HepG2 (cell line): Measurements from ENCODE around the gene SKI. TPM values are rescaled to one million over a fixed set of nuclear protein-coding genes. Genes with fewer than 3 reads are reported as not detected.
A peak's percentile ranks its signal among the peaks of the same experiment; 100 is the strongest.

ENCODE experiments used
- ATAC-seq: fragments of 200-7000 bp; cut with Tn5 transposase; 3 replicates; pipeline ENCODE4 v1.9.1; 2020; ENCODE audit warnings: mild to moderate bottlenecking, moderate library complexity
- BruUV-seq: library from RNA; stranded (reverse); fragments of 400-500 nt; replicated peaks from 2 replicates; lab custom pipeline; 2021; lab: Mats Ljungman, UMichigan
- CTCF ChIA-PET: fragments of 300-600 bp; formaldehyde crosslinking; extraction: SDS; loops from one replicate; lab custom pipeline; 2021; ENCODE audit warnings: low total read pairs, inconsistent platforms, low intra/inter-chr PET ratio; lab: Yijun Ruan, JAX
- POLR2A ChIA-PET: fragments of 350-600 bp; sonication (Branson Sonifier 250); formaldehyde crosslinking; loops from one replicate; lab custom pipeline; 2020; ENCODE audit warnings: antibody characterized with exemption, inconsistent platforms; lab: Yijun Ruan, JAX
- DNase-seq: peaks from one replicate; pipeline ENCODE4 v3.0.0-alpha.2; 2015; ENCODE audit warnings: low spot score
- FAIRE-seq: peaks from 3 replicates; lab custom pipeline; 2011; peaks lifted over from hg19 to GRCh38; lab: Jason Lieb, UNC
- H2AFZ ChIP-seq: one replicate; pipeline ENCODE4 v1.6.1; 2011; ENCODE audit warnings: low read length, inconsistent platforms
- H3K27ac ChIP-seq: fragments of 300-600 bp; 3 replicates; pipeline ENCODE4 v1.8.0; 2011; ENCODE audit warnings: mixed run types, mild to moderate bottlenecking, mixed read lengths, low read length, inconsistent platforms; ENCODE audit not compliant: insufficient read depth; ENCODE audit errors: extremely low read length
- H3K27me3 ChIP-seq, 2 experiments: fragments of 200-600 bp in 1 of 2; 2 replicates in 1 of 2; 3 replicates in 1 of 2; pipeline versions ENCODE4 v1.6.0 to v1.8.0; 2011; ENCODE audit warnings: low read length in 2 of 2, mild to moderate bottlenecking in 2 of 2, moderate library complexity in 2 of 2, inconsistent platforms in 1 of 2; ENCODE audit not compliant: insufficient read depth in 2 of 2, control insufficient read depth in 1 of 2
- H3K36me3 ChIP-seq, 2 experiments: fragments of 200-600 bp in 1 of 2; replicated peaks in 1 of 2; 2 replicates in 1 of 2; 3 replicates in 1 of 2; pipeline versions ENCODE4 v1.5.1 to v1.8.0; 2011; ENCODE audit warnings: low read length in 2 of 2, inconsistent platforms in 1 of 2; ENCODE audit not compliant: insufficient read depth in 2 of 2, control insufficient read depth in 1 of 2
- H3K4me1 ChIP-seq: 2 replicates; pipeline ENCODE4 v1.5.1; 2012; ENCODE audit warnings: low read length, inconsistent platforms; ENCODE audit not compliant: insufficient read depth
- H3K4me2 ChIP-seq: 2 replicates; pipeline ENCODE4 v1.6.0; 2011; ENCODE audit warnings: low read depth, low read length, inconsistent platforms
- H3K4me3 ChIP-seq, 3 experiments: fragments of 200-600 bp in 1 of 3; sonication (generic), shearing (Covaris generic) in 1 of 3; replicated peaks in 1 of 3; 2 replicates each; pipeline ENCODE4 v1.5.1; 2011 to 2016; ENCODE audit warnings: low read length in 3 of 3, inconsistent platforms in 2 of 3, low read depth in 2 of 3, mild to moderate bottlenecking in 2 of 3, control low read depth in 1 of 3, mixed read lengths in 1 of 3; ENCODE audit not compliant: insufficient read depth in 1 of 3
- H3K79me2 ChIP-seq: one replicate; pipeline ENCODE4 v1.6.1; 2011; ENCODE audit warnings: low read length, inconsistent platforms; ENCODE audit not compliant: insufficient read depth
- H3K9ac ChIP-seq: 2 replicates; pipeline ENCODE4 v1.6.0; 2011; ENCODE audit warnings: mild to moderate bottlenecking, low read depth, low read length, inconsistent platforms; ENCODE audit not compliant: insufficient read depth
- H3K9me3 ChIP-seq: 2 replicates; pipeline ENCODE4 v1.5.1; 2012; ENCODE audit warnings: mild to moderate bottlenecking, low read length
- H4K20me1 ChIP-seq: 2 replicates; pipeline ENCODE4 v1.6.0; 2011; ENCODE audit warnings: inconsistent platforms, mild to moderate bottlenecking, low read length, moderate library complexity; ENCODE audit not compliant: insufficient read depth
- CERS6 ChIP-seq: sonication (generic); formaldehyde crosslinking; IDR thresholded peaks from 2 replicates; pipeline ENCODE4 v1.5.0; 2020; ENCODE audit warnings: missing genetic modification reagents
- HNRNPLL ChIP-seq: fragments of 200-400 bp; formaldehyde crosslinking; IDR thresholded peaks from 2 replicates; pipeline ENCODE4 v1.6.1; 2017; ENCODE audit warnings: mild to moderate bottlenecking, low read depth, low read length; ENCODE audit not compliant: poor library complexity, severe bottlenecking
- IRX3 ChIP-seq: sonication (generic); formaldehyde crosslinking; IDR thresholded peaks from 2 replicates; pipeline ENCODE4 v1.8.1; 2023; ENCODE audit warnings: mild to moderate bottlenecking, low read depth, missing genetic modification reagents, borderline replicate concordance
- ISX ChIP-seq: sonication (generic); formaldehyde crosslinking; conservative IDR thresholded peaks from 2 replicates; pipeline ENCODE4 v1.5.0; 2020; ENCODE audit warnings: missing genetic modification reagents
- KDM2A ChIP-seq: sonication (generic); formaldehyde crosslinking; IDR thresholded peaks from 2 replicates; pipeline ENCODE4 v1.4.0; 2020; ENCODE audit warnings: low read depth, missing genetic modification reagents, borderline replicate concordance
- KLF15 ChIP-seq: sonication (generic); formaldehyde crosslinking; IDR thresholded peaks from 2 replicates; pipeline ENCODE4 v1.8.1; 2023; ENCODE audit warnings: borderline replicate concordance, mild to moderate bottlenecking, inconsistent platforms, missing genetic modification reagents, mixed read lengths
- MIER2 ChIP-seq: IDR thresholded peaks from 2 replicates; pipeline ENCODE4 v1.6.1; 2016; ENCODE audit warnings: missing biosample characterization, missing genetic modification reagents
- MIXL1 ChIP-seq: IDR thresholded peaks from 2 replicates; pipeline ENCODE4 v1.6.1; 2016
- MTA3 ChIP-seq: sonication (generic); formaldehyde crosslinking; IDR thresholded peaks from 2 replicates; pipeline ENCODE4 v1.4.0; 2020; ENCODE audit warnings: missing genetic modification reagents
- NAIF1 ChIP-seq: sonication (generic); formaldehyde crosslinking; IDR thresholded peaks from 2 replicates; pipeline ENCODE4 v1.5.0; 2020; ENCODE audit warnings: mild to moderate bottlenecking, missing genetic modification reagents, borderline replicate concordance
- RFX3 ChIP-seq: IDR thresholded peaks from 2 replicates; pipeline ENCODE4 v1.6.1; 2016; ENCODE audit warnings: missing biosample characterization, missing genetic modification reagents
- RXRB ChIP-seq: IDR thresholded peaks from 2 replicates; pipeline ENCODE4 v1.6.1; 2016; ENCODE audit warnings: borderline replicate concordance, missing genetic modification reagents, missing compliant biosample characterization
- TFAP4 ChIP-seq: sonication (generic); IDR thresholded peaks from 2 replicates; pipeline ENCODE4 v1.6.1; 2016; ENCODE audit warnings: low read depth, borderline replicate concordance
- YY1 ChIP-seq: IDR thresholded peaks from 2 replicates; pipeline ENCODE4 v1.6.1; 2011; ENCODE audit warnings: low read length, low read depth, moderate library complexity, mild to moderate bottlenecking; ENCODE audit not compliant: insufficient read depth, insufficient replicate concordance
- ZBTB3 ChIP-seq: sonication (generic); formaldehyde crosslinking; IDR thresholded peaks from 2 replicates; pipeline ENCODE4 v1.4.0; 2020; ENCODE audit warnings: low read depth, mild to moderate bottlenecking, moderate library complexity, missing genetic modification reagents, borderline replicate concordance
- ZBTB42 ChIP-seq: sonication (generic); formaldehyde crosslinking; IDR thresholded peaks from 2 replicates; pipeline ENCODE4 v1.5.0; 2020; ENCODE audit warnings: mild to moderate bottlenecking, missing genetic modification reagents
- ZNF124 ChIP-seq: sonication (generic); formaldehyde crosslinking; IDR thresholded peaks from 2 replicates; pipeline ENCODE4 v1.4.0; 2020; ENCODE audit warnings: missing genetic modification reagents
- ZNF800 ChIP-seq: sonication (generic); formaldehyde crosslinking; IDR thresholded peaks from 2 replicates; pipeline ENCODE4 v1.4.0; 2020; ENCODE audit warnings: missing genetic modification reagents
- WGBS: methylation state at CpG from one replicate; pipeline ENCODE4 v1.1.6; 2017; ENCODE audit warnings: low lambda C conversion rate; 5-methylcytosine and 5-hydroxymethylcytosine counted together
- in situ Hi-C: cut with HindIII; loops from 2 replicates; pipeline ENCODE4 v1.10.0; 2017; ENCODE audit warnings: low pct_unique_long_range_greater_than_20kb; ENCODE audit not compliant: extremely low pct_ligation_motif_present
- intact Hi-C: fragments of 100-400 bp; cut with micrococcal nuclease; formaldehyde crosslinking; loops from one replicate; pipeline ENCODE4 v1.10.0; 2022; ENCODE audit not compliant: unreplicated experiment
- polyA plus RNA-seq, 8 experiments: library from polyadenylated mRNA; depleted of rRNA in 3 of 8; stranded (reverse) in 7 of 8; unstranded in 1 of 8; fragments of >200 nt; fragmentation: Illumina TruSeq in 4 of 8; extraction: Trizol in 4 of 8; gene quantifications; 2 replicates each; pipeline versions ENCODE4 v1.2.1 to v1.2.3, GENCODE V29; 2011 to 2016; ENCODE audit warnings: low read depth in 4 of 8, missing spikeins in 1 of 8, mixed read lengths in 1 of 8; ENCODE audit not compliant: insufficient read depth in 1 of 8
- total RNA-seq, 5 experiments: library from RNA; depleted of rRNA; stranded (reverse); fragments of >200 nt; fragmentation: Illumina TruSeq; extraction: Trizol; gene quantifications; 2 replicates each; pipeline ENCODE4 v1.2.3, GENCODE V29; 2016; ENCODE audit warnings: low read depth in 1 of 5
- TF ChIP-seq, protein P1 (sequence below): sonication (generic); formaldehyde crosslinking; IDR thresholded peaks from 2 replicates; pipeline ENCODE4 v1.8.1; 2023; ENCODE audit warnings: mild to moderate bottlenecking, inconsistent platforms, moderate library complexity, missing genetic modification reagents, borderline replicate concordance

The SKI gene
- total and polyA plus RNA-seq, 2 of the 13 experiments (the other 11 are each of a cell fraction or from before 2014, with no cell fraction given): 4.7 to 6.9 TPM

DNA sequence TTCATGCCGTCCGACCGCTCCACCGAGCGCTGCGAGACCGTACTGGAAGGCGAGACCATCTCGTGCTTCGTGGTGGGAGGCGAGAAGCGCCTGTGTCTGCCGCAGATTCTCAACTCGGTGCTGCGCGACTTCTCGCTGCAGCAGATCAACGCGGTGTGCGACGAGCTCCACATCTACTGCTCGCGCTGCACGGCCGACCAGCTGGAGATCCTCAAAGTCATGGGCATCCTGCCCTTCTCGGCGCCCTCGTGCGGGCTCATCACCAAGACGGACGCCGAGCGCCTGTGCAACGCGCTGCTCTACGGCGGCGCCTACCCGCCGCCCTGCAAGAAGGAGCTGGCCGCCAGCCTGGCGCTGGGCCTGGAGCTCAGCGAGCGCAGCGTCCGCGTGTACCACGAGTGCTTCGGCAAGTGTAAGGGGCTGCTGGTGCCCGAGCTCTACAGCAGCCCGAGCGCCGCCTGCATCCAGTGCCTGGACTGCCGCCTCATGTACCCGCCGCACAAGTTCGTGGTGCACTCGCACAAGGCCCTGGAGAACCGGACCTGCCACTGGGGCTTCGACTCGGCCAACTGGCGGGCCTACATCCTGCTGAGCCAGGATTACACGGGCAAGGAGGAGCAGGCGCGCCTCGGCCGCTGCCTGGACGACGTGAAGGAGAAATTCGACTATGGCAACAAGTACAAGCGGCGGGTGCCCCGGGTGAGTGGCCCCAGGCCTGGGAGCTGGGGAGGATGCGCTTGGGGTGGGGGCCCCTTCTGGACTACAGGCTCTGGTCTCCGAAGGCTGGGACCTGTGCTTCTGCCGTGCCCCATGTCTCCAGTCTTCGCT lies 1.1 kb downstream of the SKI start:
- FAIRE-seq (no peak), DNase-seq (no peak), ATAC-seq (no peak)
- Histone ChIP-seq H4K20me1 (peaks cover 55% of the 10 kb centered on the region), H3K27ac (peak overlapping the region; percentile 81), H3K79me2 (peaks cover 56% of the 10 kb centered on the region), H3K4me3 (peak overlapping the region; percentile 74 to 96 (median 95)), H3K9ac (peak overlapping the region; percentile 85), H3K9me3 (no peaks in the 10 kb centered on the region), H2AFZ (no peak overlapping the region), H3K36me3 (no peaks in the 10 kb centered on the region), H3K4me1 (peaks cover 43% of the 10 kb centered on the region), H3K4me2 (peak overlapping the region; percentile 95), H3K27me3 (no peaks in the 10 kb centered on the region; a peak in 1 of 5 replicates)
- 0% methylated on average over 4 of the region's 77 CpGs for WGBS
- in situ Hi-C loops: no loop called here
- ChIA-PET CTCF (no interaction called here), POLR2A (interaction anchor here (0.5 to 9.9 kb wide), 4 partner anchors 24 to 377 kb away, joined by 3 to 178 read pairs (median 6); partner anchors contain the start of gene FAAP20)
- no TSS peak for BruUV-seq
- intact Hi-C loops: no loop called here
- no peak for TF ChIP-seq MTA3 (CRISPR knock-in tag)
- TF ChIP-seq TFAP4: peak; percentile 48; the same call in 1 of the 2 replicates
- no peak for TF ChIP-seq RXRB
- TF ChIP-seq CERS6 (CRISPR knock-in tag): no peak
- TF ChIP-seq RFX3 (CRISPR knock-in tag): no peak
- TF ChIP-seq, protein P1, sequence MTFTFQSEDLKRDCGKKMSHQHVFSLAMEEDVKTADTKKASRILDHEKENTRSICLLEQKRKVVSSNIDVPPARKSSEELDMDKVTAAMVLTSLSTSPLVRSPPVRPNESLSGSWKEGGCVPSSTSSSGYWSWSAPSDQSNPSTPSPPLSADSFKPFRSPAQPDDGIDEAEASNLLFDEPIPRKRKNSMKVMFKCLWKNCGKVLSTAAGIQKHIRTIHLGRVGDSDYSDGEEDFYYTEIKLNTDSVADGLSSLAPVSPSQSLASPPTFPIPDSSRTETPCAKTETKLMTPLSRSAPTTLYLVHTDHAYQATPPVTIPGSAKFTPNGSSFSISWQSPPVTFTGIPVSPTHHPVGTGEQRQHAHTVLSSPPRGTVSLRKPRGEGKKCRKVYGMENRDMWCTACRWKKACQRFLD (CRISPR knock-in tag): 0 out of 2 replicates have a peak, but pooled peaks have one; percentile 35
- no peak for TF ChIP-seq ZBTB42 (CRISPR knock-in tag)
- no peak for TF ChIP-seq ISX
- no peak for TF ChIP-seq KLF15 (CRISPR knock-in tag)
- peak; percentile 80 for TF ChIP-seq ZNF800 (CRISPR knock-in tag)
- TF ChIP-seq KDM2A (CRISPR knock-in tag): peak; percentile 59
- TF ChIP-seq HNRNPLL: peak; percentile 22
- TF ChIP-seq ZNF124: no peak
- no peak for TF ChIP-seq MIER2 (CRISPR knock-in tag)
- no peak for TF ChIP-seq ZBTB3 (CRISPR knock-in tag)
- TF ChIP-seq NAIF1 (CRISPR knock-in tag): no peak
- no peak for TF ChIP-seq YY1
- TF ChIP-seq MIXL1 (CRISPR knock-in tag): no peak
- TF ChIP-seq IRX3: no peak
